ENCODE measurements around the gene OMP. TPM values are rescaled to one million over a fixed set of nuclear protein-coding genes. Genes with fewer than 3 reads are reported as not detected.
"Not testable (repeated sequence)": the region's sequence is repeated elsewhere in the genome, so short reads cannot be mapped to it uniquely, and the experiment has no call there.

OMP gene
- not detected in 2 replicates for total RNA-seq

DNA sequence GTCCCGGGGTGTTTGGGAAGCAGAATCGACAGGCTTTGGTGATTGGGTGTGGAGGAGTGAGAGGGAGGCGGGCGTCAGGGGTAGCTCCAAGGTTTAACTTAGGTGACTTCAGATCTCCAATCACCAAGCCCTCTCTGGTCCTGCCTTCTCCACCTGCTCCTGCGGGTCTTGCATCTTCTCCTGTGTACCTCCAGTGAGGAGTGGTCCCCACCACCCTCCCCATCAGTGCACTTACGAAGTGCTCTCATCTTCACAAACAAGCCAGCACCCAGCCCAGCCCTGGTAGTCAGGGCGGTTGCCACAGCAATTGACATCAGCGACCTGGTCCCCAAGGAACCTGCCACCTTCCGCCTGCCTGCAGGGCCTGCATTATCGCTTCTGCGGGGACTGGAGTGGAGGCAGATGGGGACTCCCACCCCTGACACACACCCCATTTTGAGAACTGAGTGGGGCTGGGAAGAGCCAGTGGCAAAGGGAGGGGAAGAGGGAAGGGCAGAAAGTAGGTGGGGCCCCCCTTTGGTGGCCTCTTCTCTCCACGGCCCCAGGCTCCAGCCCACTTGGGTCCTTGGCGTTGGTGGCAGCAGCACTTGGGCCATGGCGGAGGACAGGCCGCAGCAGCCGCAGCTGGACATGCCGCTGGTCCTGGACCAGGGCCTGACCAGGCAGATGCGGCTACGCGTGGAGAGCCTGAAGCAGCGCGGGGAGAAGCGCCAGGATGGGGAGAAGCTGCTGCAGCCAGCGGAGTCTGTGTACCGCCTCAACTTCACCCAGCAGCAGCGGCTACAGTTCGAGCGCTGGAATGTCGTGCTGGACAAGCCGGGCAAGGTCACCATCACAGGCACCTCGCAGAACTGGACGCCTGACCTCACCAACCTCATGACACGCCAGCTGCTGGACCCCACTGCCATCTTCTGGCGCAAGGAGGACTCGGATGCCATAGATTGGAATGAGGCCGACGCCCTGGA is at the start of gene OMP:
Gene OMP (plus strand): TSS at position 595 of the 965 bp plus-strand sequence. CDS start 0 bp downstream, at position 595.
- H3K27ac Mint-ChIP-seq: no peak within 1 kb of the TSS
- no peaks in the 10 kb centered on the region for H3K27me3 Mint-ChIP-seq (ENCODE audit: low read depth)
- H3K9me3 Mint-ChIP-seq: no peaks in the 10 kb centered on the region
- DNase-seq (ENCODE audit: low spot score): no peak
- no peak within 1 kb of the TSS for H3K4me3 Mint-ChIP-seq (ENCODE audit: low read depth)
- no peaks in the 10 kb centered on the region for H3K36me3 Mint-ChIP-seq (ENCODE audit: low read depth)
- intact Hi-C loops (cut with micrococcal nuclease): no loop called here
- no peaks in the 10 kb centered on the region for H3K4me1 Mint-ChIP-seq (ENCODE audit: low read depth)

DNA sequence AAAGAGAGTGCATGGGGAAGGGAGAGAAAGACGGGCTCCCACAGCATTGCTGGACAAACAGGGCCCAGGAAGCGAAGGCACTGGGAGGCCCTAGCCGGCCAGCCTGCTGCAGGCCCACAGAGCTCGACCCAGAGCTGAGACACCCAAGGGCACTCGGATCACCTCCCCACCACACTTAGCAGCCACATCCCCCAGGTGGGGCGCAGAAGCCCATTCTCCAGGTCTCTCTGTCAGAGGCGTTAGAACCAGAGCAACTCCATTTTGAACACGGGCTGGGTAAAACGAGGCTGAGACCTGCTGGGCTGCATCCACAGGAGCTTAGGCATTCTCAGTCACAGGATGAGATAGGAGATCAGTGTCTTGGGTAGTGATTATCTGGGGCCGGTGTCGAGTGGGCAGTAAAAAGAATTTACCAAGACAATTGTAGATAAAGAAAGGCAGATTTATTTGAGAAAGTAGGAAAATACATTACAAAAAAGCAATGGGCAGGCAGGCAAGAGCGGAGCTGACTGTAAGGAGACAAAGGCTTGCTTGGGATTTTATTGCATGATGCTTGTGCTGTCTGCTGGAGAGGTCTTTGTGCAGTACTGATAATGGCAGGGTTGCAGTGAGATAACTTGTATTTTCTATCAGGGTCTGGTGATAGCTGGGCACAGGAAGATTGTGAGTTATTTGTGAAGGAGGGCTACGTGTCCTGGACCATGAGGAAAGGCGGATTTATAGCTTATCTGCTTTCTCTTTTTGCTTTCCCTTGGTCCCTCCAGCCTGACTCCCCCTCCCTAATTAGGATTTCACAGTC is 49.2 kb upstream of the OMP start:
- H3K27me3 Mint-ChIP-seq (ENCODE audit: low read depth): peaks cover 6% of the 10 kb centered on the region
- H3K9me3 Mint-ChIP-seq: peaks cover 10% of the 10 kb centered on the region
- H3K27ac Mint-ChIP-seq: no peak overlapping the region
- no peaks in the 10 kb centered on the region for H3K4me1 Mint-ChIP-seq (ENCODE audit: low read depth)
- intact Hi-C loops (cut with micrococcal nuclease): no loop called here
- H3K36me3 Mint-ChIP-seq (ENCODE audit: low read depth): no peaks in the 10 kb centered on the region
- H3K4me3 Mint-ChIP-seq (ENCODE audit: low read depth): no peak overlapping the region
- no peak for DNase-seq (ENCODE audit: low spot score)

GRCh38 chr11:77054084-77054483 is 48.6 kb upstream of the OMP start:
- Mint-ChIP-seq H3K27me3 (ENCODE audit: low read depth) (peaks cover 6% of the 10 kb centered on the region), H3K4me1 (ENCODE audit: low read depth) (no peaks in the 10 kb centered on the region), H3K27ac (no peak overlapping the region), H3K36me3 (ENCODE audit: low read depth) (no peaks in the 10 kb centered on the region), H3K4me3 (ENCODE audit: low read depth) (no peak overlapping the region), H3K9me3 (peaks cover 10% of the 10 kb centered on the region)
- no peak for DNase-seq (ENCODE audit: low spot score)
- intact Hi-C loops (cut with micrococcal nuclease): no loop called here

DNA sequence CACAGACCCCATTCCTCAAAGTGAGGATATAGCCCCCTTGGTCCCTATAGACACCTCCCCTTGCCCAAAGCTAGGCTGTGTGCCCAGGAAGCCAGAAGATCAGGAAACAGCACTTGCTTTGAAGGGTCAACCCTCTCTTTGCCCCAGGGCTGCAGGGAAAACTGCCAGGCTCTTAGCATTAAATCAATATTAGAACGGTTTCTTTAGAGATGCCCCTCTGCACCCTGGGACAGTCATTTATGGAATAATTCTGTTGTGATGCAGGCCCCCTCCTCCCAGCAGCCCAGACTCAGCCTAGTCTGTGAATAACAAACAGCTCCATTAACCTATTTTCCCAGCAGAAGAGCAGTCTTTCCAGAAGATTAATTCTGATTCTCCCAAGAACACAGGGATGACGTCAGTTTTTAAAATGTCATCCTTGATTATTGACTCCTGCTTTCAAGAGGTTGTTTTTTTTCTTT is 47.5 kb upstream of the OMP start:
- Mint-ChIP-seq H3K36me3 (ENCODE audit: low read depth) (no peaks in the 10 kb centered on the region), H3K4me1 (ENCODE audit: low read depth) (no peaks in the 10 kb centered on the region), H3K4me3 (ENCODE audit: low read depth) (no peak overlapping the region), H3K27ac (no peak overlapping the region), H3K27me3 (ENCODE audit: low read depth) (peaks cover 10% of the 10 kb centered on the region), H3K9me3 (peaks cover 10% of the 10 kb centered on the region)
- DNase-seq (ENCODE audit: low spot score): no peak
- intact Hi-C loops (cut with micrococcal nuclease): no loop called here

GRCh38 chr11:77055913-77056312 is 46.7 kb upstream of the OMP start:
- Mint-ChIP-seq H3K27ac (no peak overlapping the region), H3K4me1 (ENCODE audit: low read depth) (no peaks in the 10 kb centered on the region), H3K27me3 (ENCODE audit: low read depth) (peaks cover 18% of the 10 kb centered on the region), H3K36me3 (ENCODE audit: low read depth) (no peaks in the 10 kb centered on the region), H3K4me3 (ENCODE audit: low read depth) (no peak overlapping the region), H3K9me3 (peaks cover 10% of the 10 kb centered on the region)
- intact Hi-C loops (cut with micrococcal nuclease): no loop called here
- no peak for DNase-seq (ENCODE audit: low spot score)

GRCh38 chr11:77056814-77057402 is 45.7 kb upstream of the OMP start:
- Mint-ChIP-seq H3K27ac (no peak overlapping the region), H3K4me3 (ENCODE audit: low read depth) (no peak overlapping the region), H3K36me3 (ENCODE audit: low read depth) (no peaks in the 10 kb centered on the region), H3K9me3 (peaks cover 10% of the 10 kb centered on the region), H3K4me1 (ENCODE audit: low read depth) (no peaks in the 10 kb centered on the region), H3K27me3 (ENCODE audit: low read depth) (peaks cover 18% of the 10 kb centered on the region)
- intact Hi-C loops (cut with micrococcal nuclease): no loop called here
- no peak for DNase-seq (ENCODE audit: low spot score)

GRCh38 chr11:77057938-77058474 is 44.6 kb upstream of the OMP start:
- H3K9me3 Mint-ChIP-seq: peaks cover 10% of the 10 kb centered on the region
- no peaks in the 10 kb centered on the region for H3K36me3 Mint-ChIP-seq (ENCODE audit: low read depth)
- intact Hi-C loops (cut with micrococcal nuclease): no loop called here
- H3K4me1 Mint-ChIP-seq (ENCODE audit: low read depth): no peaks in the 10 kb centered on the region
- H3K27ac Mint-ChIP-seq: no peak overlapping the region
- no peak overlapping the region for H3K4me3 Mint-ChIP-seq (ENCODE audit: low read depth)
- DNase-seq (ENCODE audit: low spot score): no peak
- H3K27me3 Mint-ChIP-seq (ENCODE audit: low read depth): peaks cover 18% of the 10 kb centered on the region

GRCh38 chr11:77058900-77059299 is 43.7 kb upstream of the OMP start:
- Mint-ChIP-seq H3K4me3 (ENCODE audit: low read depth) (no peak overlapping the region), H3K9me3 (peaks cover 10% of the 10 kb centered on the region), H3K4me1 (ENCODE audit: low read depth) (no peaks in the 10 kb centered on the region), H3K36me3 (ENCODE audit: low read depth) (no peaks in the 10 kb centered on the region), H3K27ac (no peak overlapping the region), H3K27me3 (ENCODE audit: low read depth) (peaks cover 18% of the 10 kb centered on the region)
- DNase-seq (ENCODE audit: low spot score): no peak
- intact Hi-C loops (cut with micrococcal nuclease): no loop called here

GRCh38 chr11:77059806-77060205 is 42.8 kb upstream of the OMP start:
- Mint-ChIP-seq H3K36me3 (ENCODE audit: low read depth) (no peaks in the 10 kb centered on the region), H3K27ac (no peak overlapping the region), H3K9me3 (peaks cover 10% of the 10 kb centered on the region), H3K4me1 (ENCODE audit: low read depth) (no peaks in the 10 kb centered on the region), H3K4me3 (ENCODE audit: low read depth) (no peak overlapping the region), H3K27me3 (ENCODE audit: low read depth) (peaks cover 17% of the 10 kb centered on the region)
- DNase-seq (ENCODE audit: low spot score): no peak
- intact Hi-C loops (cut with micrococcal nuclease): no loop called here

GRCh38 chr11:77060234-77060633 is 42.4 kb upstream of the OMP start:
- H3K27ac Mint-ChIP-seq: no peak overlapping the region
- no peaks in the 10 kb centered on the region for H3K4me1 Mint-ChIP-seq (ENCODE audit: low read depth)
- H3K9me3 Mint-ChIP-seq: peaks cover 10% of the 10 kb centered on the region
- intact Hi-C loops (cut with micrococcal nuclease): no loop called here
- no peaks in the 10 kb centered on the region for H3K36me3 Mint-ChIP-seq (ENCODE audit: low read depth)
- H3K27me3 Mint-ChIP-seq (ENCODE audit: low read depth): peaks cover 16% of the 10 kb centered on the region
- no peak for DNase-seq (ENCODE audit: low spot score)
- no peak overlapping the region for H3K4me3 Mint-ChIP-seq (ENCODE audit: low read depth)

DNA sequence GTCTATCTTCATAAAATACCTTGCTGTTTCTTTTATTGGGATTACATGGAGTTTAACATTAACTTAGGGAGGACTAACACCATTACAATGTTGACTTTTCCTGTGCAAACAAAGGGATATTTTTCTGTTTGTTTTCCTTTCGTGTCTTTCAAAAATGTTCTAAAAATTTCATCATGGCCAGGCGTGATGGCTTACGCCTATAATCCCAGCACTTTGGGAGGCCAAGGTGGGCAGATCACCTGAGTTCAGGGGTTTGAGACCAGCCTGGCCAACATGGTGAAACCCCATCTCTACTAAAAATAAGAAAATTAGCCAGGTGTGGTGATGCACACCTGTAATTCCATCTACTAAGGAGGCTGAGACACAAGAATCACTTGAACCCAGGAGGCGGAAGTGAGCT is 41.4 kb upstream of the OMP start:
- intact Hi-C loops (cut with micrococcal nuclease); DNase-seq (ENCODE audit: low spot score); H3K27ac Mint-ChIP-seq; H3K4me1 Mint-ChIP-seq (ENCODE audit: low read depth); H3K36me3 Mint-ChIP-seq (ENCODE audit: low read depth); H3K4me3 Mint-ChIP-seq (ENCODE audit: low read depth); H3K9me3 Mint-ChIP-seq: not testable (repeated sequence)
- H3K27me3 Mint-ChIP-seq (ENCODE audit: low read depth): peaks cover 21% of the 10 kb centered on the region

DNA sequence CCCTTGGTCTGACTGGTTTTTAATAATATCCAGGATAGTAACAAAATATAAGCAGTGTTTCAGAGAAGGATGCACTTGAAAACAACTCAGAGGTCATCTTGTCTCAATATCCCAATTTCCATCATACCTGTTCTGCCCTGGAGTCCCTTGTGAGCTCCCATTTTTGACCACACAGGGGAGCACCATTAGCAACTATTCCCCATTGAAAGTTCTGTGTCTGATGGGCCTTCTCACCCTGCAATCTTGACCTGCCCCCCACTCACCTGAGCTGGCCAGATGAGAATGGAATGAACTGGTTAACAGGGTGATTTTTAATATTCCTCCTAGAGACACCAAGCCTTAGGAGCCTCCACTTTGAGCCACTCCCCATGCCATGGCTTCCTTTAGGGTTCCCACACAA is 39.7 kb upstream of the OMP start:
- Mint-ChIP-seq H3K4me3 (ENCODE audit: low read depth) (no peak overlapping the region), H3K27ac (no peak overlapping the region), H3K36me3 (ENCODE audit: low read depth) (no peaks in the 10 kb centered on the region), H3K9me3 (no peaks in the 10 kb centered on the region), H3K27me3 (ENCODE audit: low read depth) (peaks cover 23% of the 10 kb centered on the region), H3K4me1 (ENCODE audit: low read depth) (peaks cover 4% of the 10 kb centered on the region)
- no peak for DNase-seq (ENCODE audit: low spot score)
- intact Hi-C loops (cut with micrococcal nuclease): no loop called here

All from activated T-helper 2 cell treated with anti-CD3 and anti-CD28 coated beads, Interferon-gamma antibody, Interleukin-2, Interleukin-4, amounts not matched to agents 10 μg/mL and 5 μg/mL and 100 μg/mL, durations not matched to agents 14 hours and 24 hours and 36 hours (primary cell).